GM12878 (cell line): Measurements from ENCODE around the gene MOB2. TPM values are rescaled to one million over a fixed set of nuclear protein-coding genes. Genes with fewer than 3 reads are reported as not detected.

Experiments used
- CBX5 ChIP-seq: sonication (generic); IDR thresholded peaks from 2 replicates; pipeline ENCODE4 v1.6.1; 2016; ENCODE audit warnings: low read depth, moderate library complexity, mild to moderate bottlenecking, inconsistent platforms
- CREM ChIP-seq: IDR thresholded peaks from 2 replicates; pipeline ENCODE4 v1.6.1; 2014; ENCODE audit warnings: antibody characterized with exemption, low read depth
- EED ChIP-seq: sonication (generic); IDR thresholded peaks from 2 replicates; pipeline ENCODE4 v1.6.1; 2016; ENCODE audit warnings: antibody characterized with exemption, low read depth
- EGR1 ChIP-seq, 2 experiments: IDR thresholded peaks; 1 replicate in 1 of 2; 2 replicates in 1 of 2; pipeline ENCODE4 v1.6.1; 2011 to 2012; ENCODE audit warnings: low read depth in 2 of 2, low read length in 2 of 2, borderline replicate concordance in 1 of 2, mild to moderate bottlenecking in 1 of 2, moderate library complexity in 1 of 2
- JUNB ChIP-seq: IDR thresholded peaks from 2 replicates; pipeline ENCODE4 v1.6.1; 2016; ENCODE audit warnings: antibody characterized with exemption, mild to moderate bottlenecking
- POLR2AphosphoS2 ChIP-seq: IDR thresholded peaks from 2 replicates; pipeline ENCODE4 v1.6.1; 2011; ENCODE audit warnings: low read depth, mild to moderate bottlenecking, low read length, improper control_type of control experiment, moderate library complexity
- RAD21 ChIP-seq: IDR thresholded peaks from 2 replicates; pipeline ENCODE4 v1.6.1; 2011; ENCODE audit warnings: mild to moderate bottlenecking, low read depth, low read length, moderate library complexity; ENCODE audit not compliant: insufficient read depth
- TARDBP ChIP-seq: IDR thresholded peaks from 2 replicates; pipeline ENCODE4 v1.6.1; 2016; ENCODE audit warnings: borderline replicate concordance
- WRNIP1 ChIP-seq: IDR thresholded peaks from 2 replicates; pipeline ENCODE4 v1.6.1; 2011; ENCODE audit warnings: low read depth, low read length, improper control_type of control experiment, borderline replicate concordance
- ZNF687 ChIP-seq: fragments of 450-650 bp; IDR thresholded peaks from 2 replicates; pipeline ENCODE4 v1.6.1; 2017; ENCODE audit warnings: mild to moderate bottlenecking, moderate library complexity
- polyA plus RNA-seq, 11 experiments: library from polyadenylated mRNA; depleted of rRNA in 4 of 11; unstranded in 6 of 11; stranded (reverse) in 5 of 11; fragments of >200 nt; fragmentation: Nextera tagmentation in 4 of 11; fragmentation: Illumina TruSeq in 1 of 11; extraction: Ambion mirVana in 4 of 11; extraction: Trizol in 1 of 11; gene quantifications; 1 replicate in 1 of 11; 2 replicates in 10 of 11; pipeline versions ENCODE4 v1.2.1 to v1.2.3, GENCODE V29; 2011 to 2016; ENCODE audit warnings: inconsistent platforms in 2 of 11, missing spikeins in 2 of 11, low read depth in 1 of 11
- total RNA-seq, 4 experiments: library from RNA; depleted of rRNA in 3 of 4; stranded (reverse); fragments of >200 nt in 3 of 4; fragmentation: Illumina TruSeq in 1 of 4; extraction: Trizol in 1 of 4; gene quantifications; 2 replicates each; pipeline versions ENCODE4 v1.2.1 to v1.2.3, GENCODE V29; 2013 to 2021
- TF ChIP-seq, protein P1 (sequence below): fragments of 450-650 bp; IDR thresholded peaks from 2 replicates; pipeline ENCODE4 v1.6.1; 2017; ENCODE audit warnings: antibody characterized with exemption, mild to moderate bottlenecking, moderate library complexity

The MOB2 gene
- total and polyA plus RNA-seq, 10 of the 15 experiments (the other 5 are each of a cell fraction or from before 2014, with no cell fraction given), result 0.10 to 34.6 (median 15.5) TPM

GRCh38 chr11:1462698-1462975 lies 23.9 kb downstream of the MOB2 start (continued):
- TF ChIP-seq POLR2AphosphoS2, result no peak
- no peak for TF ChIP-seq ZNF687
- TF ChIP-seq CBX5, result no peak
- TF ChIP-seq JUNB, result no peak
- TF ChIP-seq WRNIP1, result no peak
- no peak for TF ChIP-seq CREM
- no peak for TF ChIP-seq EED
- TF ChIP-seq EGR1 (IDR thresholded peaks at IDR 0.05; ENCODE audit: borderline replicate concordance in 1 of 2, low read depth in 2 of 2, low read length in 2 of 2), result no peak
- TF ChIP-seq, protein P1, sequence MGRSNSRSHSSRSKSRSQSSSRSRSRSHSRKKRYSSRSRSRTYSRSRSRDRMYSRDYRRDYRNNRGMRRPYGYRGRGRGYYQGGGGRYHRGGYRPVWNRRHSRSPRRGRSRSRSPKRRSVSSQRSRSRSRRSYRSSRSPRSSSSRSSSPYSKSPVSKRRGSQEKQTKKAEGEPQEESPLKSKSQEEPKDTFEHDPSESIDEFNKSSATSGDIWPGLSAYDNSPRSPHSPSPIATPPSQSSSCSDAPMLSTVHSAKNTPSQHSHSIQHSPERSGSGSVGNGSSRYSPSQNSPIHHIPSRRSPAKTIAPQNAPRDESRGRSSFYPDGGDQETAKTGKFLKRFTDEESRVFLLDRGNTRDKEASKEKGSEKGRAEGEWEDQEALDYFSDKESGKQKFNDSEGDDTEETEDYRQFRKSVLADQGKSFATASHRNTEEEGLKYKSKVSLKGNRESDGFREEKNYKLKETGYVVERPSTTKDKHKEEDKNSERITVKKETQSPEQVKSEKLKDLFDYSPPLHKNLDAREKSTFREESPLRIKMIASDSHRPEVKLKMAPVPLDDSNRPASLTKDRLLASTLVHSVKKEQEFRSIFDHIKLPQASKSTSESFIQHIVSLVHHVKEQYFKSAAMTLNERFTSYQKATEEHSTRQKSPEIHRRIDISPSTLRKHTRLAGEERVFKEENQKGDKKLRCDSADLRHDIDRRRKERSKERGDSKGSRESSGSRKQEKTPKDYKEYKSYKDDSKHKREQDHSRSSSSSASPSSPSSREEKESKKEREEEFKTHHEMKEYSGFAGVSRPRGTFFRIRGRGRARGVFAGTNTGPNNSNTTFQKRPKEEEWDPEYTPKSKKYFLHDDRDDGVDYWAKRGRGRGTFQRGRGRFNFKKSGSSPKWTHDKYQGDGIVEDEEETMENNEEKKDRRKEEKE, result no peak
- TF ChIP-seq RAD21, result no peak
- TF ChIP-seq TARDBP, result no peak
